B cell (primary cell): ENCODE results near the gene PRH1. TPM values are rescaled to one million over a fixed set of nuclear protein-coding genes. Genes with fewer than 3 reads are reported as not detected.

ENCODE experiments used
- ATAC-seq: fragments of 200-7000 bp; cut with Tn5 transposase; one replicate; pipeline ENCODE4 v1.10.0; 2021; ENCODE audit warnings: low read depth, mild to moderate bottlenecking, moderate number of reproducible peaks, moderate library complexity
- CTCF ChIA-PET: fragments of 350-600 bp; sonication (Branson Sonifier 250); formaldehyde crosslinking; loops from one replicate; lab custom pipeline; 2021; ENCODE audit warnings: antibody characterized with exemption, inconsistent platforms; lab: Charles Lee
- POLR2A ChIA-PET: fragments of 350-600 bp; sonication (Branson Sonifier 250); formaldehyde crosslinking; loops from one replicate; lab custom pipeline; 2021; ENCODE audit warnings: antibody characterized with exemption; lab: Charles Lee
- DNase-seq: peaks from one replicate; pipeline ENCODE4 v3.0.0; 2013
- H2AFZ ChIP-seq: 2 replicates; pipeline ENCODE4 v1.6.1; 2012; ENCODE audit warnings: mild to moderate bottlenecking, low read depth, low read length; ENCODE audit not compliant: insufficient read depth, poor library complexity, severe bottlenecking
- H3K27ac ChIP-seq, 2 donors: 1 replicate in 1 of 2; 2 replicates in 1 of 2; pipeline ENCODE4 v1.5.1; 2012 to 2013; ENCODE audit warnings: low read length in 2 of 2, mild to moderate bottlenecking in 2 of 2, moderate library complexity in 1 of 2
- H3K27me3 ChIP-seq, 4 experiments: fragments of 200-600 bp in 1 of 4; sonication (generic) in 1 of 4; replicated peaks in 1 of 4; 1 replicate in 2 of 4; 2 replicates in 2 of 4; pipeline versions ENCODE4 v1.6.1 to v1.7.0; 2013 to 2016; ENCODE audit warnings: low read length in 3 of 4, mild to moderate bottlenecking in 2 of 4, mixed read lengths in 1 of 4, moderate library complexity in 1 of 4; ENCODE audit not compliant: insufficient read depth in 4 of 4, control insufficient read depth in 3 of 4; ENCODE audit errors: control extremely low read depth in 1 of 4
- H3K36me3 ChIP-seq, 2 experiments: replicated peaks in 1 of 2; 1 replicate in 1 of 2; 2 replicates in 1 of 2; pipeline versions ENCODE4 v1.6.1 to v1.7.1; 2013; ENCODE audit warnings: low read length in 1 of 2; ENCODE audit not compliant: insufficient read depth in 2 of 2, control insufficient read depth in 1 of 2; ENCODE audit errors: control extremely low read depth in 1 of 2, extremely low read depth in 1 of 2
- H3K4me1 ChIP-seq, 2 donors: fragments of 200-600 bp in 1 of 2; sonication (generic) in 1 of 2; 1 replicate in 1 of 2; 2 replicates in 1 of 2; pipeline versions ENCODE4 v1.5.1 to v1.6.1; 2013 to 2017; ENCODE audit warnings: low read length in 2 of 2; ENCODE audit not compliant: control insufficient read depth in 2 of 2, insufficient read depth in 2 of 2
- H3K4me2 ChIP-seq: replicated peaks from 2 replicates; pipeline ENCODE3; 2012; ENCODE audit warnings: mild to moderate bottlenecking, low read depth, low read length; ENCODE audit not compliant: poor library complexity, severe bottlenecking
- H3K4me3 ChIP-seq, 5 experiments: fragments of 200-600 bp in 1 of 5; sonication (generic) in 1 of 5; 1 replicate in 3 of 5; 2 replicates in 2 of 5; pipeline versions ENCODE4 v1.5.1 to v1.7.0; 2011 to 2016; ENCODE audit warnings: low read length in 4 of 5, mild to moderate bottlenecking in 4 of 5, low read depth in 2 of 5, control low read depth in 1 of 5, moderate library complexity in 1 of 5; ENCODE audit not compliant: insufficient read depth in 1 of 5; ENCODE audit errors: control extremely low read depth in 1 of 5, extremely low read depth in 1 of 5
- H3K79me2 ChIP-seq: fragments of 200-600 bp; sonication (generic); one replicate; pipeline ENCODE4 v1.6.0; 2016; ENCODE audit warnings: low read length; ENCODE audit not compliant: control insufficient read depth, insufficient read depth
- H3K9ac ChIP-seq: fragments of 200-600 bp; sonication (generic); 2 replicates; pipeline ENCODE4 v1.6.1; 2017; ENCODE audit warnings: mild to moderate bottlenecking, low read length, moderate library complexity
- H3K9me3 ChIP-seq, 3 donors: one replicate each; pipeline versions ENCODE4 v1.6.1 to v1.7.1; 2013; ENCODE audit warnings: low read length in 2 of 3; ENCODE audit not compliant: control insufficient read depth in 2 of 3, insufficient read depth in 1 of 3; ENCODE audit errors: control extremely low read depth in 1 of 3
- H4K20me1 ChIP-seq: 2 replicates; pipeline ENCODE4 v1.6.0; 2012; ENCODE audit warnings: mild to moderate bottlenecking, low read length; ENCODE audit not compliant: insufficient read depth, control insufficient read depth, poor library complexity, severe bottlenecking
- H3K27ac Mint-ChIP-seq: one replicate; pipeline ENCODE4 v1.8.0; 2021; ENCODE audit warnings: mixed read lengths
- H3K27me3 Mint-ChIP-seq: one replicate; pipeline ENCODE4 v1.8.0; 2021; ENCODE audit warnings: mixed read lengths
- H3K4me1 Mint-ChIP-seq: one replicate; pipeline ENCODE4 v1.8.0; 2021; ENCODE audit warnings: mixed read lengths
- H3K4me3 Mint-ChIP-seq: one replicate; pipeline ENCODE4 v1.8.0; 2021; ENCODE audit warnings: mixed read lengths
- H3K9me3 Mint-ChIP-seq: one replicate; pipeline ENCODE4 v1.8.0; 2022; ENCODE audit warnings: mixed read lengths; ENCODE audit not compliant: insufficient read depth
- CTCF ChIP-seq: fragments of 200-600 bp; IDR thresholded peaks from one replicate; pipeline ENCODE4 v1.8.0; 2022; ENCODE audit warnings: antibody characterized with exemption, mild to moderate bottlenecking
- EZH2 ChIP-seq: IDR thresholded peaks from 2 replicates; pipeline ENCODE4 v1.6.1; 2012; ENCODE audit warnings: borderline replicate concordance, low read depth, mild to moderate bottlenecking, moderate library complexity, low read length; ENCODE audit not compliant: insufficient read depth, poor library complexity, severe bottlenecking
- WGBS: methylation state at CpG from one replicate; pipeline ENCODE4 v1.1.5; 2013; ENCODE audit warnings: missing lambda C conversion rate; ENCODE audit not compliant: insufficient coverage; 5-methylcytosine and 5-hydroxymethylcytosine counted together
- intact Hi-C: fragments of 100-400 bp; cut with micrococcal nuclease; formaldehyde crosslinking; loops from one replicate; pipeline ENCODE4 v1.10.0; 2022
- polyA plus RNA-seq: library from polyadenylated mRNA; depleted of rRNA; stranded (reverse); fragments of >200 nt; gene quantifications from 2 replicates; pipeline ENCODE4 v1.2.3, GENCODE V29; 2012
- total RNA-seq, 2 donors: library from RNA; stranded (reverse); fragments of 120-200 nt in 1 of 2; gene quantifications; 1 replicate in 1 of 2; 2 replicates in 1 of 2; pipeline versions ENCODE4 v1.2.3 to v1.2.4, GENCODE V29; 2013 to 2022

PRH1 gene
- total and polyA plus RNA-seq, 2 donors (not counting 1 experiment from before 2014, with no cell fraction given): 5.9 to 39.7 TPM

GRCh38 chr12:10900972-10901371, 16.9 kb upstream of the PRH1 start:
- Histone ChIP-seq H3K36me3 (no peaks in the 10 kb centered on the region), H2AFZ (no peak overlapping the region), H4K20me1 (no peaks in the 10 kb centered on the region), H3K27me3 (no peaks in the 10 kb centered on the region), H3K4me3 (no peak overlapping the region), H3K79me2 (no peaks in the 10 kb centered on the region), H3K9me3 (peaks cover 6 to 32% (median 12%) of the 10 kb centered on the region in 3 donors), H3K4me2 (no peak overlapping the region), H3K4me1 (no peaks in the 10 kb centered on the region), H3K9ac (no peak overlapping the region), H3K27ac (no peak overlapping the region)
- H3K27me3 Mint-ChIP-seq: no peaks in the 10 kb centered on the region
- ChIA-PET CTCF (interaction anchor here (0.6 kb wide), 1 partner anchor 671 kb away, joined by 3 read pairs; no protein-coding TSS in a partner anchor), POLR2A (no interaction called here)
- TF ChIP-seq CTCF: no peak
- no peak for TF ChIP-seq EZH2
- H3K9me3 Mint-ChIP-seq: peaks cover 16% of the 10 kb centered on the region
- no peak for ATAC-seq
- H3K4me3 Mint-ChIP-seq: no peak overlapping the region
- H3K4me1 Mint-ChIP-seq: no peaks in the 10 kb centered on the region
- 100% methylated on average over 1 of the region's 1 CpG for WGBS
- H3K27ac Mint-ChIP-seq: no peak overlapping the region
- no peak for DNase-seq
- intact Hi-C loops: no loop called here

- H3K9me3 ChIP-seq: peaks cover 4 to 32% (median 12%) of the 10 kb centered on the region in 3 donors
- WGBS: 100% methylated on average over 1 of the region's 1 CpG
- intact Hi-C loops: no loop called here
These were observed 16.5 kb upstream of the PRH1 start for GRCh38 chr12:10900530-10900929.

More at GRCh38 chr12:10900530-10900929, 16.5 kb upstream of the PRH1 start:
- ChIA-PET POLR2A (no interaction called here), CTCF (interaction anchor here (0.6 kb wide), 1 partner anchor 671 kb away, joined by 3 read pairs; no protein-coding TSS in a partner anchor)
- ATAC-seq (no peak), DNase-seq (no peak)
- H3K9me3 Mint-ChIP-seq: peaks cover 16% of the 10 kb centered on the region
- no peaks in the 10 kb centered on the region for H3K27me3 Mint-ChIP-seq
- no peak overlapping the region for H2AFZ ChIP-seq
- H3K27ac ChIP-seq: no peak overlapping the region
- H3K79me2 ChIP-seq: no peaks in the 10 kb centered on the region
- no peak overlapping the region for H3K4me2 ChIP-seq
- H3K9ac ChIP-seq: no peak overlapping the region
- H3K4me3 Mint-ChIP-seq: no peak overlapping the region
- TF ChIP-seq CTCF (no peak), EZH2 (no peak)
- no peak overlapping the region for H3K4me3 ChIP-seq
- no peak overlapping the region for H3K27ac Mint-ChIP-seq
- no peaks in the 10 kb centered on the region for H3K4me1 Mint-ChIP-seq
- no peaks in the 10 kb centered on the region for H3K27me3 ChIP-seq
- H4K20me1 ChIP-seq: no peaks in the 10 kb centered on the region
- no peaks in the 10 kb centered on the region for H3K36me3 ChIP-seq
- no peaks in the 10 kb centered on the region for H3K4me1 ChIP-seq
